ENCODE measurements around the gene CHD3. TPM values are rescaled to one million over a fixed set of nuclear protein-coding genes. Genes with fewer than 3 reads are reported as not detected.

CHD3 gene
- total and polyA plus RNA-seq, 10 of the 15 experiments (the other 5 are each of a cell fraction or from before 2014, with no cell fraction given): 1.4 to 86.8 (median 39.1) TPM

- no peak for TF ChIP-seq BACH1 (IDR thresholded peaks at IDR 0.05; ENCODE audit: borderline replicate concordance)
- no peak for TF ChIP-seq NFYB (IDR thresholded peaks at IDR 0.05; ENCODE audit: insufficient read depth, low read depth, low read length)
- no peak for TF ChIP-seq MYC (IDR thresholded peaks at IDR 0.05; ENCODE audit: insufficient read depth, insufficient read length, insufficient replicate concordance, low read length, severe bottlenecking)
- TF ChIP-seq RAD51 (IDR thresholded peaks at IDR 0.05): no peak
Observed at GRCh38 chr17:7943291-7943690, 54.7 kb downstream of the CHD3 start (continued).

DNA sequence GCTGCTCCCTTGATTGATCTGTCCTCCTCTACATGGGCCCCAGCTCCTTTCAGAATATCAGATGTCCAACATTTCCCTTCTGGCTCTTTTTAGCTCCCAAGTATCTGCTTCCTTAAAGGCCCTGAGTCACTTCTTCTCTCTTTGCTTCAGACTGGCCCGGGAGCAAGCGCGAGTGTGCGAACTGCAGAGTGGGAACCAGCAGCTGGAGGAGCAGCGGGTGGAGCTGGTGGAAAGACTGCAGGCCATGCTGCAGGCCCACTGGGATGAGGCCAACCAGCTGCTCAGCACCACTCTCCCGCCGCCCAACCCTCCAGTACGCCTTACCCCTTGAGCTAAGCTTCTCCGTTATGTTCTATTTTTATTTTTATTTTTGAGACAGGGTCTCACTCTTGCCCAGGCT, 55.7 kb downstream of the CHD3 start:
- 97% methylated on average over 9 of the region's 9 CpGs for WGBS (ENCODE audit: insufficient coverage, insufficient replicate concordance, low lambda C conversion rate, missing lambda C conversion rate)
- no peak for ATAC-seq
- Histone ChIP-seq H3K4me1 (ENCODE audit: control insufficient read depth, insufficient read depth, low read length) (no peaks in the 10 kb centered on the region), H3K27me3 (replicated peaks in 1 of 2; ENCODE audit: control insufficient read depth in 2 of 2, insufficient read depth in 2 of 2, low read length in 1 of 2) (no peaks in the 10 kb centered on the region), H3K4me2 (ENCODE audit: control insufficient read depth, insufficient read depth) (no peak overlapping the region), H3K36me3 (ENCODE audit: control insufficient read depth in 2 of 2, insufficient read depth in 2 of 2, low read length in 1 of 2) (peaks cover 12 to 33% of the 10 kb centered on the region in 2 experiments), H3K27ac (ENCODE audit: control insufficient read depth, insufficient read depth) (no peak overlapping the region), H3K9me3 (replicated peaks; ENCODE audit: control insufficient read depth, insufficient read depth, low read length) (no peaks in the 10 kb centered on the region), H2AFZ (ENCODE audit: control insufficient read depth, low read depth, low read length) (no peak overlapping the region), H3K4me3 (no peak overlapping the region), H3K9ac (ENCODE audit: control insufficient read depth, insufficient read depth, low read length) (no peak overlapping the region), H3K79me2 (ENCODE audit: control insufficient read depth, insufficient read depth, low read length) (no peaks in the 10 kb centered on the region), H4K20me1 (ENCODE audit: control insufficient read depth, insufficient read depth) (no peaks in the 10 kb centered on the region)
- POLR2A ChIA-PET: interaction anchor here (0.6 to 2.1 kb wide), 4 partner anchors 9 to 188 kb away, joined by 3 to 6 read pairs (median 4); partner anchors contain the start of gene CNTROB
- in situ Hi-C loops (cut with MboI): no loop called here
- CTCF ChIA-PET: interaction anchor here (1.6 to 2.9 kb wide), 4 partner anchors 9 to 45 kb away, joined by 5 to 14 read pairs (median 6); partner anchors contain the start of genes CNTROB and TRAPPC1
- TF ChIP-seq HSF1 (IDR thresholded peaks at IDR 0.05; ENCODE audit: low read depth, low read length) (no peak), BCL11A (IDR thresholded peaks at IDR 0.05; ENCODE audit: low read depth, low read length) (no peak), HDAC6 (IDR thresholded peaks at IDR 0.05; ENCODE audit: unreplicated experiment) (no peak), NBN (IDR thresholded peaks at IDR 0.05) (no peak), MAX (IDR thresholded peaks at IDR 0.05; ENCODE audit: low read depth, low read length) (no peak), HDGF (IDR thresholded peaks at IDR 0.05) (no peak), BRCA1 (IDR thresholded peaks at IDR 0.05; ENCODE audit: low read depth, low read length) (no peak)
- TF ChIP-seq, protein P1, sequence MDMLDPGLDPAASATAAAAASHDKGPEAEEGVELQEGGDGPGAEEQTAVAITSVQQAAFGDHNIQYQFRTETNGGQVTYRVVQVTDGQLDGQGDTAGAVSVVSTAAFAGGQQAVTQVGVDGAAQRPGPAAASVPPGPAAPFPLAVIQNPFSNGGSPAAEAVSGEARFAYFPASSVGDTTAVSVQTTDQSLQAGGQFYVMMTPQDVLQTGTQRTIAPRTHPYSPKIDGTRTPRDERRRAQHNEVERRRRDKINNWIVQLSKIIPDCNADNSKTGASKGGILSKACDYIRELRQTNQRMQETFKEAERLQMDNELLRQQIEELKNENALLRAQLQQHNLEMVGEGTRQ (IDR thresholded peaks at IDR 0.05; ENCODE audit: borderline replicate concordance, low read depth, low read length): no peak
- DNase-seq (ENCODE audit: low read depth, low spot score): no peak
- intact Hi-C loops (cut with micrococcal nuclease; ENCODE audit: unreplicated experiment): no loop called here
- no TSS peak for BruUV-seq (replicated peaks)
- SMC1A ChIA-PET (ENCODE audit: uncharacterized antibody, unreplicated experiment): interaction anchor here (0.6 to 2.1 kb wide), 9 partner anchors 9 to 83 kb away, joined by 3 to 9 read pairs (median 3); no protein-coding TSS in a partner anchor
- FAIRE-seq: no peak
- RAD21 ChIA-PET (ENCODE audit: unreplicated experiment): interaction anchor here (0.9 to 1.0 kb wide), 3 partner anchors 9 to 12 kb away, joined by 3 read pairs; partner anchors contain the start of genes CNTROB and TRAPPC1

Measured in GM12878 (cell line).